GM10266 (cell line): ENCODE measurements around the gene NIPBL.

Experiments used
- DNase-seq: peaks from one replicate; pipeline ENCODE4 v3.0.0; 2012; ENCODE audit errors: extremely low spot score
- TF ChIP-seq, protein P1 (sequence below): IDR thresholded peaks from 2 replicates; pipeline ENCODE4 v1.5.1; 2012; ENCODE audit warnings: mild to moderate bottlenecking, low read depth; ENCODE audit not compliant: control insufficient read depth, insufficient read depth; ENCODE audit errors: missing control alignments

Gene NIPBL

GRCh38 chr5:37055383-37055990 lies 178.9 kb downstream of the NIPBL start:
- TF ChIP-seq, protein P1, sequence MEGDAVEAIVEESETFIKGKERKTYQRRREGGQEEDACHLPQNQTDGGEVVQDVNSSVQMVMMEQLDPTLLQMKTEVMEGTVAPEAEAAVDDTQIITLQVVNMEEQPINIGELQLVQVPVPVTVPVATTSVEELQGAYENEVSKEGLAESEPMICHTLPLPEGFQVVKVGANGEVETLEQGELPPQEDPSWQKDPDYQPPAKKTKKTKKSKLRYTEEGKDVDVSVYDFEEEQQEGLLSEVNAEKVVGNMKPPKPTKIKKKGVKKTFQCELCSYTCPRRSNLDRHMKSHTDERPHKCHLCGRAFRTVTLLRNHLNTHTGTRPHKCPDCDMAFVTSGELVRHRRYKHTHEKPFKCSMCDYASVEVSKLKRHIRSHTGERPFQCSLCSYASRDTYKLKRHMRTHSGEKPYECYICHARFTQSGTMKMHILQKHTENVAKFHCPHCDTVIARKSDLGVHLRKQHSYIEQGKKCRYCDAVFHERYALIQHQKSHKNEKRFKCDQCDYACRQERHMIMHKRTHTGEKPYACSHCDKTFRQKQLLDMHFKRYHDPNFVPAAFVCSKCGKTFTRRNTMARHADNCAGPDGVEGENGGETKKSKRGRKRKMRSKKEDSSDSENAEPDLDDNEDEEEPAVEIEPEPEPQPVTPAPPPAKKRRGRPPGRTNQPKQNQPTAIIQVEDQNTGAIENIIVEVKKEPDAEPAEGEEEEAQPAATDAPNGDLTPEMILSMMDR = no peak
- no peak for DNase-seq

DNA sequence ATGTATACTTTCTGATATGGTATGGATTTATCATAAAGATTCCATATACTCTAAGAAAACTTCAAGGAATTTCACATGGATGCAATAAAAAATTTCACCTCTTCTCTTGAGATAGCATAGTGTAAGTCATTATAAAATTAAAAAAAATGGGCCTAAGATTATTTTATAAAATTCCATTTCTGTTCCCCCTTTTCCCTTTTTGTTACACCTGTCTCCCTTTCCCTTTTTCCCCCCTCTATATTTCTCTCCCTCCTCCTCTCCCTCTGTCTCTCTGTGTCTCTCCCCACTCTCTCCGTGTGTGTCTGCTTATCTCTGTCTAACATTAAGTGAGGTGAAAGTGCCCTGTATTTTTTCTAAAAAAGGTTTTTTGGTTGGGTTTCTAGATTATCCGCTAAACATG lies 180.2 kb downstream of the NIPBL start:
- TF ChIP-seq, protein P1 = no peak
- no peak for DNase-seq

DNA sequence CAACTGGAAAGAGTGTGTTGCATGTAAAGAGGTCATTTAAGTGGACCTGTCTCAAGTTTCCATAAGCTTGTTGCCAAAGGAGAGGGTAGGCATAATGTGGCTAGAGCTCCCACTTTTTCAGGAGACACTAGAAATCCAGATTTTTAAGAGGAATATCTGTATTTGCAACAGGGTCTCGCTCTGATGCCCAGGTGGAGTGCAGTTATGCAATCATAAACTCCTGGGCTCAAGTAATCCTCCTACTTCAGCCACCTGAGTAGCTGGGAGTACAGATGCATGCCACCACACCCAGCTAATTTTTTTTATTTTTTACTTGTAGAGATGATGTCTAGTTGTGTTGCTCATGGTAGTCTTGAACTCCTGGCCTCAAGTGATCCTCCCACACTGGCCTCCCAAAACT lies 183.5 kb downstream of the NIPBL start:
- DNase-seq = no peak
- TF ChIP-seq, protein P1 = no peak

DNA sequence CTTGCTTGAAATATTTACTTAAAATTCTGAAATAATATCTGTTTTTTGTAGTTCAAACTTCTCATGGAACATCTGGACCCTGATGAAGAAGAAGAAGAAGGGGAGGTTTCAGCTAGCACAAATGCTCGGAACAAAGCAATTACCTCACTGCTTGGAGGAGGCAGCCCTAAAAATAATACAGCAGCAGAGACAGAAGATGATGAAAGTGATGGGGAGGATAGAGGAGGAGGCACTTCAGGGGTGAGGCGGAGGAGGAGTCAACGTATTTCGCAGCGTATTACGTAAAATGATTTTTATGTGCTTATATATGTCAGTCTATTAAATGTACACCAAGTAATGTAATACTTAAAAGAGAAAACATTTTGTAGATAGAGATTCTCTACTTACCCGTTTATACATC lies 187.2 kb downstream of the NIPBL start:
- DNase-seq = no peak
- TF ChIP-seq, protein P1 = no peak

DNA sequence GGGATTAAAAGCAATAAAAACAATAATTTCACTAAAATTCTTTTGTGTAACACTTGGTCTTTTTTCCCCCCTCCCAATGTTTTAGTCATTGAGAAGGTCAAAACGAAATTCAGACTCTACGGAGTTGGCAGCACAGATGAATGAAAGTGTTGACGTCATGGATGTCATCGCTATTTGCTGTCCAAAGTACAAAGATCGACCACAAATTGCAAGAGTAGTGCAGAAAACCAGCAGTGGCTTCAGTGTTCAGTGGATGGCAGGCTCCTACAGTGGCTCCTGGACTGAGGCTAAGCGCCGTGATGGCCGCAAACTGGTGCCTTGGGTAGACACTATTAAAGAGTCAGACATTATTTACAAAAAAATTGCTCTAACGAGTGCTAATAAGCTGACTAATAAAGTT lies 187.9 kb downstream of the NIPBL start:
- no peak for DNase-seq
- TF ChIP-seq, protein P1 = no peak

DNA sequence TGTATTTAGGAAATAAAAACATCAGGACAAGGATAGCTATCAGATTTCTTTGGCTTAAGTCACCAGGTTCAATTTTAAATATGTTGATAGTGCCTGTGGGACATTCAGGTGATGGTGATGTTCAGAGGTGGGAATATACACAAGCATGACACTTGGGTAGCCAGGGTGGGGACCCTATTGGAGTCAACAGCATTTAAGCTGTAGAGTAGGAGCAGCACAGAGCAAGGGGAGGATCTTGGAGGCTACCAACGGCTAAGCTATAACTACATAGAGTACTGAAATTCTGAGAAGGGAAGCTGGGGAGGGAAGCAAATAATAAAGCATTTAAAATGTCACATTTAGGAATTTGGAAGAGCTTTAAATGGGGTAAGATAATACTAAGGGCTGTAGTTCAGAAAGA lies 194.9 kb downstream of the NIPBL start:
- DNase-seq = no peak
- TF ChIP-seq, protein P1 = no peak

DNA sequence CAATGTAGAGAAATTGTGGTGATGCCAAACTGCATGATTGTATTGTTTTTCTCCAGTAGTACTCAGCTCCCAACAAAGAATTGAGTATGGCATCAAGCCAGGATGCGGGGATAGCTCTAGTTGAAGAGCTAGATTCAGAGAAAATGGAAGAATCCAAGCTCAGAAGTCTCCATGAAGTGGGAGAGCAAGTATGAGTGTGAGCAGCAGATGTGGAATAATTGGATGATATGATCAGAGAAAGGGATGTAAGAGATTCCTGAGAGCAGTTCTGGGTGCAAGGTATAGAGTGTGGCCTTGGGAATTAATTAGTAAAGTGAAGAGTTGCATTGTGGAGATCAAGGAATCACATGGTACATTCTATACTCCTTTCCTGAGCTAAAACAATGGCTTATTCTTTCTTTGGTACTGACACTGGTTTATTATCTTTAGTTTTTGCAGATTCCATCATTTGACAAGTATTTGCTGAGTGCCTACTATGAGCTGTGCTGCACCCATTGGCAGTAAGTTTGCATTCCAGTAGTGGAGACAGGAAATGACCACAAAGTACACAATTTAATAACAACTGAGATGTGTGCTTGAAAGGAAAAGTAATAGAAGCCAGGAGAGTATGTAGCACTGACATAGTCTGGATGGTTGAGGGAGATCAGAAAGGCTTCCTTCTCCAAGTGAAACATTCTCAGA lies 195.5 kb downstream of the NIPBL start:
- TF ChIP-seq, protein P1 = no peak
- DNase-seq = no peak
